Measurements from ENCODE around the gene TMEM59. TPM values are rescaled to one million over a fixed set of nuclear protein-coding genes. Genes with fewer than 3 reads are reported as not detected.
"Not testable (repeated sequence)": the region's sequence is repeated elsewhere in the genome, so short reads cannot be mapped to it uniquely, and the experiment has no call there.

TMEM59 gene
- total RNA-seq, 1 donor from 2014 or later, result 194 TPM

- intact Hi-C loops (cut with micrococcal nuclease), result no loop called here
Measured at GRCh38 chr1:54013393-54014008, 39.5 kb downstream of the TMEM59 start.

- intact Hi-C loops (cut with micrococcal nuclease), result no loop called here
Measured at GRCh38 chr1:54012863-54013262, 40.1 kb downstream of the TMEM59 start.

DNA sequence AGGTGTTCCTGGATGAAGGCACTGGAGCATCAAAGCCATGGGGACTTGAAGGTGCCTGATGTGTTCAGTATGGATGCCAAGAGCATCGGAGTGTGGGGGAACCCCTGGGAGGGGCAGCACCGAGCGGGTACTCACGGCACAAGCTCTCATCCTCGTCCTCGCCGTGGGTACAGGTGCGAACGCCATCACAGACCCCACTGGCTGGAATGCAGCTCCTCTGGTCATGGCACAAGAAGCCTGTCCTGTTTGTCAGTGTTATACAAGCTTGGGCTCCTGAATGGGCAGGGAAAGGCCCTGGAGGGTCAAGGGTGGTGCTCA lies 41.0 kb downstream of the TMEM59 start:
- intact Hi-C loops (cut with micrococcal nuclease), result no loop called here

DNA sequence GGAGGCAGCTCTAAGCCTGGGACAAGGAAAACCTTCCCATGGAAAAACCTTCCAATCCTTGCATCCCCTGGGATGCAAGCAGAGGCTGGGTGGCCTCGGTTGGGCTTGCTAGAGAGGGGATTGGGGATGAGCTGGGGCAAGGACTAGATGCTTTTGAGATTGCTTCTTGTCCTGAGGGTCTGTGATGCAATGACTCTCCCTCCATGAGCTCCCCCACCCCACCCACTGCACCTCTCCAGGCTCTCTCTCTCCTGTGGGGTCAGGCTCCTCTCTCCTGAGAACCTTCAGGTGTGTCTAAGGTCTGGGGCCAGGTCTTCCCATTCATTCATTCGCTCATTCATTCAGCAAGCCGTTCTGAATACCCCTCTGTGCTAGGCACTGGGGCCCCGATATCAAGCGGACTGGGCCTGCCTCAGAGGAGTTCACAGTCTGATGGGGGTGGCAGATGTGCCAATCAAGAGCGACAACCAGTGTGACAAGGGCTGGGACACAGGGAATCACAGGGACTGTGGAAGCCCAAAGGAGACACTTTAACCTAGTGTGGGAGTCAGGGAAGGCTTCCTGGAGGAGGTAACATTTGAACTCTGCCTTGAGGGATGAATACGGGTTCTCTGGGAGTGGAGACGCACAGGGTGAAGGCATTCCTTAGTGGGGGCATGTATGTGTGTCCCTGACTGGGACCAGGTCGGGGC lies 41.5 kb downstream of the TMEM59 start:
- intact Hi-C loops (cut with micrococcal nuclease), result no loop called here

DNA sequence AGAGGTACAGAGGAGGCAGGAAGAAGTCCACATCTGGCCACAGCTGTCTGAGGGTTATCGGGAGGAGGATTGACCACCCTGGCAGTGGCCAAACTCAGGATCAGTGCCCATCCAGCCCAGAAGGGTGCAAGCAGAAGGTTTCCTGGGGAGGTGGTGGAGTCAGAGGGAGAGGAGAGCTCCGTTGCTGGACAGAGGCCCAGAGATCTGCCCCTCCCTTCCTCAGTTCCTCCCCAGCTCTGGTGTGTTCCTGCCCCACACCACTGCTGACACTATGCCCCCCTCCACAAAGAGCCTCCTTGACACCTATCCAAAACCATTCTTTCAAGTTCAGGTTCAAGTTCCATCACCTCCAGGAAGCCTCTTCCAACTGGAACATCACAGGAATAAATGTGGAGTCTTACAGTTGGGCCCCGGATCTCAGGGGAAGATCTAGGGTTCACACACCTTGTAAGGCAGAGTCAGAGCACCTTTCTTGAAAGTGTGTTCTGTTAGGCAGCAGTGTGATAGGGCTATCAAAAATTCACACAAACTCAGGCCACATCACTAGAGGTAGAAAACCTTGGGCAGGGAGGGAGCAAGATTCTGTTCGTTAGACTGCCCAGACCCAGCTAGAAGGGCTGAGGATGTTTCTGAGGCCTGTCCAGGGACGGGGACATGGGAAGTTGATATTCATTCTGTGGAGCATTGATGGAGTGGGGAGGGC lies 42.4 kb downstream of the TMEM59 start:
- intact Hi-C loops (cut with micrococcal nuclease), result no loop called here

DNA sequence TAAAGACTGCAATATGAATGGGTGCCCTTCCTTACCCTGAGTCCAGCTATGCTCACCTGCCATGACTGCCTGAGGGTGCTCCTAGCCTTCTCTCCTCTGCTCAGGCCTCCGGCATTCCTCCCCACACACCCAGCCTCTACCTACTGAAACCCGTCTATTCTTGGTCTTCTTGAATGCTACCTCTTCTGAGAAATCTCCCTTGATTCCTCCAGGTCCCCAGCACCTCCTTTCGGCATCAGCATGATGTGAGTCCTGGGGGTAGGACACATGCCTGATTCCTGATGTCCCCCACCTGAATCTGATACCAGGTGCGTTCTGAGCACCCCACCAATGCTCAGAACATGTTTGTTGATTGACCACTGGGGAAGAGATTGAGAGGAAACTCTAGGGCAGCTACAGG lies 43.6 kb downstream of the TMEM59 start:
- intact Hi-C loops (cut with micrococcal nuclease), result no loop called here

DNA sequence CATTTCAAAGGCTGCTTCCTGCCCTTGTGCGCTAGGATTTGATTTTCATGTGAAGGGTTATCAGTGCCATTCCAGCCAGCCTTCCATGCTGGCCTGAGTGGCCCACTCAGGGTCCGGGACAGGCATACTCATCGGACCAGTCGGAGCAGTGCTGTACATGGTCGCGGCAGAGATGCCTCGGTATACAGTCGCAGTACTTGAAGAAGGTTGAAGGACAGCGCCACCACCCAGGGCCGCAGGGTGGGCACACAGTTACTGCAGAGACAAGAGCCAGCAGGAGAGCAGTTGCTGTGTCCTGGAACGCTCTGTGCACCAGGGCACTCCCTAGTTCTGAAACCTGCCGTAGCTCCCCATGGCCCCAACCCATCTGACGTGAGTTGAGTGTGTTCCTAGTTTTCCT lies 44.1 kb downstream of the TMEM59 start:
- intact Hi-C loops (cut with micrococcal nuclease), result no loop called here

GRCh38 chr1:54007613-54008012 lies 45.4 kb downstream of the TMEM59 start:
- intact Hi-C loops (cut with micrococcal nuclease), result no loop called here

DNA sequence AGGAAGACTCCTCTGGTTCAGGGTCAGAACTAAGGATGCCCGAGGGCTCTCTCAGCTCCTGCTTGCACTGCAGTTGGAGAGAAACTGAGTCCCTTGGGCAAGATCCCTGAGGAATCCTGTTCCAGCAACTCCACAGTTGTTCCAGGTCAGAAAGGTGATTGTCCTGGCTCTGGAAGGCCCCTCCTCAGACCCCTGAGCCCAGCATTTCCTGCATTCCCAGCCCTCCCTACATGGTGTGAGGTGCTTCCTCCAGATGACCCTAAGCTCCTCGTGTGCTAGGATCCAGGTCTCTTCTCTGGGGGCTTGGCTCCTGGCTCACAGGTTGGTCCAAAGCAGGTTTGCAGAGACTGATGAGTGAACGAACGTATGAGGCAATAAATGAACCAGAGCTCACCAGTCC lies 46.5 kb downstream of the TMEM59 start:
- intact Hi-C loops (cut with micrococcal nuclease), result no loop called here

DNA sequence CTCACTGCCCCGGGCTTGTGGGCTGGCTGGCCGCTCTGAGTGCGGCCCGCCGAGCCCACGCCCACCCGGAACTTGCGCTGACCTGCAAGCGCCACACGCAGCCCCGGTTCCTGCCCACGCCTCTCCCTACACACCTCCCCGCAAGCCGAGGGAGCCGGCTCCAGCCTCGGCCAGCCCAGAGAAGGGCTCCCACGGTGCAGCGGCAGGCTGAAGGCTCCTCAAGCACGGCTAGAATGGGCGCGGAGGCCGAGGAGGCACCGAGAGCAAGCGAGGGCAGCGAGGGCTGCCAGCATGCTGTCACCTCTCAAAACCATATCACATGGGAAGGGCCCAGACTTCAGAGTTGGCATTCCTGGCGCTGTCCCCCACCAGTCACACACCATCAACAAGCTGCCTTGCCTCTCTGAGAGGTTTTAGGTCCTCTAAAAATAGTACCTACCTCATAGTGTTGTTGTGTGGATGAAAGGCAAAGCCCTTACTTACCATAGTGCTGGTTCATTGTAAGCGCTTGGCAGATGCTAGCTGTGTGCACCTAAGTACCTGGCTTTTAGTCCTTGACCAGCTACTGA lies 48.4 kb downstream of the TMEM59 start:
- intact Hi-C loops (cut with micrococcal nuclease), result no loop called here

- intact Hi-C loops (cut with micrococcal nuclease), result not testable (repeated sequence)
Measured at GRCh38 chr1:54003750-54004480, 49.1 kb downstream of the TMEM59 start.

DNA sequence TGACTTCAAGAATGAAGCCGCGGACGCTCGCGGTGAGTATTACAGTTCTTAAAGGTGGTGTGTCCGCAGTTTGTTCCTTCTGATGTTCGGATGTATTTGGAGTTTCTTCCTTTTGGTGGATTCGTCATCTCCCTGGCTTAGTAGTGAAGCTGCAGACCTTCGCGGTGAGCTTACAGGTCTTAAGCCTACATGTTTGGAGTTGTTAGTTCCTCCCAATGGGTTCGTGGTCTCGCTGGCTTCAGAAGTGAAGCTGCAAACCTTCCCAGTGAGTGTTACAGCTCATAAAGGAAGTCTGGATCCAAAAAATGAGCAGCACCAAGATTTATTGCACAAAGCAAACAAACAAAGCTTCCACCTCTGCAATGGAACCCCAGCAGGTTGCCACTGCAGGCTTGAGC lies 49.8 kb downstream of the TMEM59 start:
- intact Hi-C loops (cut with micrococcal nuclease), result no loop called here

- intact Hi-C loops (cut with micrococcal nuclease), result no loop called here
Measured at GRCh38 chr1:54002544-54003248, 50.3 kb downstream of the TMEM59 start.

DNA sequence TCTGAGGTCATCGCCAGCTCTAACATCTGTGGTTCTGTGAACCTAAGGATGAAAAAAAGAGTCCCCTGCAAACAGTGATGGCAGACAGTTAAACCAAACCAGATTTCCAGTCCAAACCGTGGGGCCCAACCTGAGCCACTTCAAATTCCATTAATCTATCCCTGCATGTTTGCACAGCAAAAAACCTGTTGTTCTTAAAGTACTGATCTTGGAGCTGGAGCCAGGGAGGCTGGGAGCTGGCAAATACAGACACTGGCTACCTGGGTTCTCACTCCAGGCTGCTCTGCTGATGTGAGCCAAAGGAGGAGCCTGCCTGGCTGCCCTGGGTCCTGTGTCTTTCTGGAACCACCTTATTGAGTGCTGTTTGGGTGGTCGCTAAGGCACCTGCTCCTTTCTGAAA lies 51.4 kb downstream of the TMEM59 start:
- intact Hi-C loops (cut with micrococcal nuclease), result no loop called here

GRCh38 chr1:53999920-54000319 lies 53.1 kb downstream of the TMEM59 start:
- intact Hi-C loops (cut with micrococcal nuclease), result no loop called here

GRCh38 chr1:53998223-53998622 lies 54.8 kb downstream of the TMEM59 start:
- intact Hi-C loops (cut with micrococcal nuclease), result no loop called here

DNA sequence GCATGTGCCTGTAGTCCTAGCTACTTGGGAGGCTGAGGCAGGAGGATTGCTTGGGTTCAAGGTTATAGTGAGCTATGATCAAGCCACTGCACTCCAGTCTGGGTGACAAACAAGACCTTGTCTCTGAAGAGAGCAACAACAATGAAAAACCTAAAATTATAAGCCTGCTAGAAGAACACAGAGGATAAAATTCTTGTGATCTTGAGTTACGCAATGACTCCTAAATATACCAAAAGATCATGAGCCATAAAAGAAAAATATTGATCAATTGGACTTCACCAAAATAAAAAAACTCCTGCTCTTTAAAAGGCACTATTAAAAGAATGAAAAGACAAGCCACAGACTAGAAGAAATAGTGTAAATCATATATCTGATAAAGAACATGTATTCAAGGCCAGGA lies 57.3 kb downstream of the TMEM59 start:
- intact Hi-C loops (cut with micrococcal nuclease), result no loop called here

DNA sequence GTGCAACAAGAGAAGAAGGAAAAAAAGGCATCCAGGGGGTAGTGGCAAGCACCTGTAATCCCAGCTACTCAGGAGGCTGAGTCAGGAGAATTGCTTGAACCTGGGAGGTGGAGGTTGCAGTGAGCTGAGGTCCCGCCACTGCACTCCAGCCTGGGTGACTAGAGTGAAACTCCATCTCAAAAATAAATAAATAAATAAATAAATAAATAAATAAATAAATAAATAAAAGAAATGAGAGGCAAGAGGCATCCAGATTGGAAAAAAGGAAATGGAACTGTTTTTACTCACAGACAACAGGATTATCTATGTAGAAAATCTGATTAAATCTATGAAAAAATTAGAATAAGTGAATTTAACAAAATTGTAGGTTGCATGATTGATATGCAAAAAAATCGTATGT lies 58.5 kb downstream of the TMEM59 start:
- intact Hi-C loops (cut with micrococcal nuclease), result not testable (repeated sequence)

GRCh38 chr1:53992085-53992874 lies 60.7 kb downstream of the TMEM59 start:
- intact Hi-C loops (cut with micrococcal nuclease), result no loop called here

- intact Hi-C loops (cut with micrococcal nuclease), result no loop called here
Measured at GRCh38 chr1:53987880-53988279, 65.1 kb downstream of the TMEM59 start.

Data from T-helper 1 cell treated with Interleukin-12 subunit alpha and Interleukin-12 subunit beta and Interleukin-4 antibody, amounts not matched to agents 30 ng/mL and 1 ng/mL, for 36 hours (primary cell).